ENCODE measurements around the gene FGF14.
"Not testable (repeated sequence)": the region's sequence is repeated elsewhere in the genome, so short reads cannot be mapped to it uniquely, and the experiment has no call there.

The FGF14 gene

GRCh38 chr13:101915331-101915730, 486.5 kb downstream of the FGF14 start:
- no peak for DNase-seq

GRCh38 chr13:101911752-101912151, 490.1 kb downstream of the FGF14 start:
- DNase-seq: no peak

GRCh38 chr13:101903890-101904289, 498.0 kb downstream of the FGF14 start:
- no peak for DNase-seq

- DNase-seq: no peak
Measured at GRCh38 chr13:101898676-101899075, 503.2 kb downstream of the FGF14 start.

- DNase-seq: no peak
Measured at GRCh38 chr13:101896541-101896940, 505.3 kb downstream of the FGF14 start.

GRCh38 chr13:101893021-101893420, 508.8 kb downstream of the FGF14 start:
- DNase-seq: no peak

GRCh38 chr13:101892296-101892695, 509.6 kb downstream of the FGF14 start:
- no peak for DNase-seq

- DNase-seq: no peak
Measured at GRCh38 chr13:101881593-101881992, 520.3 kb downstream of the FGF14 start.

GRCh38 chr13:101880581-101880980, 521.3 kb downstream of the FGF14 start:
- DNase-seq: no peak

GRCh38 chr13:101876951-101877350, 524.9 kb downstream of the FGF14 start:
- no peak for DNase-seq

GRCh38 chr13:101875717-101876393, 526.0 kb downstream of the FGF14 start:
- no peak for DNase-seq

- no peak for DNase-seq
Measured at GRCh38 chr13:101875091-101875490, 526.8 kb downstream of the FGF14 start.

GRCh38 chr13:101869553-101869952, 532.3 kb downstream of the FGF14 start:
- DNase-seq: no peak

GRCh38 chr13:101868585-101869469, 533.0 kb downstream of the FGF14 start:
- no peak for DNase-seq

GRCh38 chr13:101866889-101867581, 534.8 kb downstream of the FGF14 start:
- no peak for DNase-seq

- DNase-seq: no peak
Measured at GRCh38 chr13:101858860-101859259, 543.0 kb downstream of the FGF14 start.

GRCh38 chr13:101846701-101847100, 555.1 kb downstream of the FGF14 start:
- no peak for DNase-seq

GRCh38 chr13:101846249-101846648, 555.6 kb downstream of the FGF14 start:
- no peak for DNase-seq

GRCh38 chr13:101845245-101846020, 556.4 kb downstream of the FGF14 start:
- no peak for DNase-seq

GRCh38 chr13:101841698-101842097, 560.1 kb downstream of the FGF14 start:
- DNase-seq: no peak

- DNase-seq: no peak
Measured at GRCh38 chr13:101838323-101838722, 563.5 kb downstream of the FGF14 start.

- not testable (repeated sequence) for DNase-seq
Measured at GRCh38 chr13:101837778-101838177, 564.1 kb downstream of the FGF14 start.

- no peak for DNase-seq
Measured at GRCh38 chr13:101837288-101837687, 564.6 kb downstream of the FGF14 start.
